Muscle layer of colon (tissue), 2 donors: ENCODE measurements around the gene PTER.

ENCODE experiments used
- H3K27ac ChIP-seq: one replicate; pipeline ENCODE4 v1.7.0; 2013; ENCODE audit warnings: low read depth, mild to moderate bottlenecking, low read length, moderate library complexity
- H3K27me3 ChIP-seq, 2 donors: one replicate each; pipeline ENCODE4 v1.7.0; 2013; ENCODE audit warnings: low read length in 2 of 2, mild to moderate bottlenecking in 2 of 2; ENCODE audit not compliant: insufficient read depth in 2 of 2, control insufficient read depth in 1 of 2
- H3K36me3 ChIP-seq: one replicate; pipeline ENCODE4 v1.7.0; 2013; ENCODE audit warnings: mild to moderate bottlenecking, low read length; ENCODE audit not compliant: insufficient read depth
- H3K4me1 ChIP-seq: one replicate; pipeline ENCODE4 v1.7.0; 2013; ENCODE audit warnings: mild to moderate bottlenecking, low read length; ENCODE audit not compliant: insufficient read depth
- H3K4me3 ChIP-seq, 2 donors: one replicate each; pipeline ENCODE4 v1.7.0; 2013; ENCODE audit warnings: low read length in 2 of 2, low read depth in 1 of 2, mild to moderate bottlenecking in 1 of 2, moderate library complexity in 1 of 2
- H3K9ac ChIP-seq: one replicate; pipeline ENCODE4 v1.7.0; 2013; ENCODE audit warnings: low read length
- H3K9me3 ChIP-seq: one replicate; pipeline ENCODE4 v1.7.0; 2013; ENCODE audit warnings: mild to moderate bottlenecking, low read length
- donor health status: abdominal sarcoma.
- donor health status: Adenocarcinoma of cecum.

Gene PTER

GRCh38 chr10:16439295-16439694, 2.5 kb downstream of the PTER start:
- no peaks in the 10 kb centered on the region for H3K27me3 ChIP-seq
- no peaks in the 10 kb centered on the region for H3K9me3 ChIP-seq
- peaks cover 5% of the 10 kb centered on the region for H3K4me1 ChIP-seq
- H3K9ac ChIP-seq = no peak overlapping the region
- no peaks in the 10 kb centered on the region for H3K36me3 ChIP-seq
- H3K27ac ChIP-seq = no peak overlapping the region
- H3K4me3 ChIP-seq = no peak overlapping the region

- Histone ChIP-seq H3K36me3 (no peaks in the 10 kb centered on the region), H3K27ac (no peak overlapping the region), H3K4me1 (peaks cover 5% of the 10 kb centered on the region), H3K4me3 (no peak overlapping the region), H3K27me3 (no peaks in the 10 kb centered on the region), H3K9me3 (no peaks in the 10 kb centered on the region), H3K9ac (no peak overlapping the region)
These were observed 3.8 kb downstream of the PTER start for GRCh38 chr10:16440396-16441133.

- no peak overlapping the region for H3K9ac ChIP-seq
- no peak overlapping the region for H3K4me3 ChIP-seq
- no peaks in the 10 kb centered on the region for H3K36me3 ChIP-seq
- no peaks in the 10 kb centered on the region for H3K9me3 ChIP-seq
- H3K4me1 ChIP-seq = peaks cover 5% of the 10 kb centered on the region
- H3K27ac ChIP-seq = no peak overlapping the region
- no peaks in the 10 kb centered on the region for H3K27me3 ChIP-seq
These were observed 4.5 kb downstream of the PTER start for GRCh38 chr10:16441173-16441840.

GRCh38 chr10:16442914-16443313, 6.1 kb downstream of the PTER start:
- no peak overlapping the region for H3K4me3 ChIP-seq
- H3K27me3 ChIP-seq = no peaks in the 10 kb centered on the region
- no peaks in the 10 kb centered on the region for H3K36me3 ChIP-seq
- no peak overlapping the region for H3K27ac ChIP-seq
- no peaks in the 10 kb centered on the region for H3K9me3 ChIP-seq
- H3K9ac ChIP-seq = no peak overlapping the region
- no peaks in the 10 kb centered on the region for H3K4me1 ChIP-seq

GRCh38 chr10:16445770-16446469, 9.1 kb downstream of the PTER start:
- Histone ChIP-seq H3K4me1 (no peaks in the 10 kb centered on the region), H3K27ac (no peak overlapping the region), H3K27me3 (no peaks in the 10 kb centered on the region), H3K36me3 (no peaks in the 10 kb centered on the region), H3K4me3 (no peak overlapping the region), H3K9ac (no peak overlapping the region), H3K9me3 (no peaks in the 10 kb centered on the region)

- Histone ChIP-seq H3K4me1 (no peaks in the 10 kb centered on the region), H3K36me3 (no peaks in the 10 kb centered on the region), H3K4me3 (no peak overlapping the region), H3K27ac (no peak overlapping the region), H3K9ac (no peak overlapping the region), H3K9me3 (no peaks in the 10 kb centered on the region), H3K27me3 (no peaks in the 10 kb centered on the region)
These were observed 12.6 kb downstream of the PTER start for GRCh38 chr10:16449454-16449853.

- no peaks in the 10 kb centered on the region for H3K36me3 ChIP-seq
- no peak overlapping the region for H3K4me3 ChIP-seq
- no peak overlapping the region for H3K27ac ChIP-seq
- H3K9ac ChIP-seq = no peak overlapping the region
- no peaks in the 10 kb centered on the region for H3K9me3 ChIP-seq
- no peaks in the 10 kb centered on the region for H3K27me3 ChIP-seq
- no peaks in the 10 kb centered on the region for H3K4me1 ChIP-seq
These were observed 21.6 kb downstream of the PTER start for GRCh38 chr10:16458166-16458955.

- H3K27ac ChIP-seq = no peak overlapping the region
- no peak overlapping the region for H3K9ac ChIP-seq
- no peaks in the 10 kb centered on the region for H3K36me3 ChIP-seq
- no peaks in the 10 kb centered on the region for H3K4me1 ChIP-seq
- H3K4me3 ChIP-seq = no peak overlapping the region
- no peaks in the 10 kb centered on the region for H3K9me3 ChIP-seq
- H3K27me3 ChIP-seq = no peaks in the 10 kb centered on the region
These were observed 22.7 kb downstream of the PTER start for GRCh38 chr10:16459423-16459939.

- Histone ChIP-seq H3K4me3 (no peak overlapping the region), H3K36me3 (no peaks in the 10 kb centered on the region), H3K9me3 (no peaks in the 10 kb centered on the region), H3K27ac (no peak overlapping the region), H3K27me3 (no peaks in the 10 kb centered on the region), H3K4me1 (no peaks in the 10 kb centered on the region), H3K9ac (no peak overlapping the region)
These were observed 29.2 kb downstream of the PTER start for GRCh38 chr10:16466001-16466400.

GRCh38 chr10:16470747-16471146, 33.9 kb downstream of the PTER start:
- H3K9ac ChIP-seq = no peak overlapping the region
- no peaks in the 10 kb centered on the region for H3K9me3 ChIP-seq
- no peaks in the 10 kb centered on the region for H3K27me3 ChIP-seq
- H3K36me3 ChIP-seq = no peaks in the 10 kb centered on the region
- no peak overlapping the region for H3K4me3 ChIP-seq
- H3K4me1 ChIP-seq = no peaks in the 10 kb centered on the region
- no peak overlapping the region for H3K27ac ChIP-seq

GRCh38 chr10:16472828-16473227, 36.0 kb downstream of the PTER start:
- no peak overlapping the region for H3K9ac ChIP-seq
- H3K27me3 ChIP-seq = no peaks in the 10 kb centered on the region
- H3K27ac ChIP-seq = no peak overlapping the region
- H3K4me1 ChIP-seq = no peaks in the 10 kb centered on the region
- H3K9me3 ChIP-seq = no peaks in the 10 kb centered on the region
- no peaks in the 10 kb centered on the region for H3K36me3 ChIP-seq
- H3K4me3 ChIP-seq = no peak overlapping the region
